IMR-90 (cell line): ENCODE results near the gene MTMR3. TPM values are rescaled to one million over a fixed set of nuclear protein-coding genes. Genes with fewer than 3 reads are reported as not detected.

ENCODE experiments used
- ATAC-seq: fragments of 200-7000 bp; cut with Tn5 transposase; 2 replicates; pipeline ENCODE4 v1.9.1; 2020; ENCODE audit warnings: low read depth, mild to moderate bottlenecking, moderate library complexity
- BruUV-seq: library from RNA; stranded (reverse); fragments of 400-500 nt; replicated peaks from 2 replicates; lab custom pipeline; 2021; lab: Mats Ljungman, UMichigan
- CTCF ChIA-PET: fragments of 300-600 bp; formaldehyde crosslinking; extraction: SDS; loops from one replicate; lab custom pipeline; 2021; ENCODE audit warnings: antibody characterized with exemption; lab: Yijun Ruan, JAX
- POLR2A ChIA-PET: fragments of 300-600 bp; sonication (Branson Sonifier 250); formaldehyde crosslinking; loops from one replicate; lab custom pipeline; 2022; ENCODE audit warnings: antibody characterized with exemption; ENCODE audit not compliant: unreplicated experiment; lab: Charles Lee
- DNase-seq: peaks from one replicate; pipeline ENCODE4 v3.0.0; 2013
- H2AFZ ChIP-seq: replicated peaks from 2 replicates; pipeline ENCODE3; 2013; ENCODE audit warnings: low read length, mild to moderate bottlenecking; ENCODE audit not compliant: poor library complexity
- H2AK5ac ChIP-seq: 2 replicates; pipeline ENCODE4 v1.6.1; 2013; ENCODE audit warnings: low read depth, low read length, inconsistent platforms
- H2AK9ac ChIP-seq: replicated peaks from 2 replicates; pipeline ENCODE3; 2013; ENCODE audit warnings: mild to moderate bottlenecking, low read depth, low read length, moderate library complexity; ENCODE audit not compliant: poor library complexity
- H2BK120ac ChIP-seq: 2 replicates; pipeline ENCODE4 v1.6.1; 2013; ENCODE audit warnings: low read depth, low read length, inconsistent platforms
- H2BK15ac ChIP-seq: 3 replicates; pipeline ENCODE4 v1.6.1; 2013; ENCODE audit warnings: low read depth, low read length, inconsistent platforms
- H2BK20ac ChIP-seq: 2 replicates; pipeline ENCODE4 v1.6.1; 2013; ENCODE audit warnings: low read depth, mild to moderate bottlenecking, inconsistent platforms, low read length, moderate library complexity
- H2BK5ac ChIP-seq: 2 replicates; pipeline ENCODE4 v1.6.1; 2013; ENCODE audit warnings: mild to moderate bottlenecking, low read depth, low read length, inconsistent platforms; ENCODE audit not compliant: poor library complexity, severe bottlenecking
- H3K14ac ChIP-seq: replicated peaks from 2 replicates; pipeline ENCODE4 v1.6.1; 2013; ENCODE audit warnings: low read depth, low read length, inconsistent platforms
- H3K18ac ChIP-seq: 2 replicates; pipeline ENCODE4 v1.6.1; 2013; ENCODE audit warnings: low read depth, low read length, control low read depth
- H3K23ac ChIP-seq: 2 replicates; pipeline ENCODE4 v1.6.1; 2013; ENCODE audit warnings: low read depth, low read length, inconsistent platforms
- H3K27ac ChIP-seq: 2 replicates; pipeline ENCODE4 v1.5.1; 2013; ENCODE audit warnings: mild to moderate bottlenecking, control low read depth, low read length; ENCODE audit not compliant: insufficient read depth
- H3K27me3 ChIP-seq: 2 replicates; pipeline ENCODE4 v1.6.1; 2013; ENCODE audit warnings: low read length; ENCODE audit not compliant: control insufficient read depth, insufficient read depth
- H3K36me3 ChIP-seq: 2 replicates; pipeline ENCODE4 v1.6.1; 2013; ENCODE audit warnings: low read length, mixed read lengths; ENCODE audit not compliant: control insufficient read depth, insufficient read depth
- H3K4ac ChIP-seq: 2 replicates; pipeline ENCODE4 v1.6.1; 2013; ENCODE audit warnings: low read depth, low read length, inconsistent platforms
- H3K4me1 ChIP-seq: 2 replicates; pipeline ENCODE4 v1.6.1; 2013; ENCODE audit warnings: low read length, mixed read lengths; ENCODE audit not compliant: control insufficient read depth, insufficient read depth
- H3K4me2 ChIP-seq: 2 replicates; pipeline ENCODE4 v1.6.1; 2013; ENCODE audit warnings: low read depth, mild to moderate bottlenecking, control low read depth, low read length, moderate library complexity
- H3K4me3 ChIP-seq: 2 replicates; pipeline ENCODE4 v1.5.1; 2013; ENCODE audit warnings: low read depth, mild to moderate bottlenecking, control low read depth, low read length, moderate library complexity; ENCODE audit not compliant: insufficient read depth
- H3K56ac ChIP-seq: 2 replicates; pipeline ENCODE4 v1.6.1; 2013; ENCODE audit warnings: low read length, inconsistent platforms; ENCODE audit not compliant: insufficient read depth; ENCODE audit errors: extremely low read depth
- H3K79me1 ChIP-seq, 2 experiments: 2 replicates each; pipeline ENCODE4 v1.6.1; 2013; ENCODE audit warnings: low read length in 2 of 2, inconsistent platforms in 1 of 2, low read depth in 1 of 2
- H3K9ac ChIP-seq: 2 replicates; pipeline ENCODE4 v1.6.1; 2013; ENCODE audit warnings: low read depth, low read length, control low read depth
- H3K9me1 ChIP-seq: 2 replicates; pipeline ENCODE4 v1.6.1; 2013; ENCODE audit warnings: low read length, inconsistent platforms; ENCODE audit not compliant: insufficient read depth
- H3K9me3 ChIP-seq: 2 replicates; pipeline ENCODE4 v1.6.1; 2013; ENCODE audit warnings: low read length; ENCODE audit not compliant: control insufficient read depth, insufficient read depth
- H4K20me1 ChIP-seq: 2 replicates; pipeline ENCODE4 v1.6.1; 2013; ENCODE audit warnings: low read length, inconsistent platforms; ENCODE audit not compliant: insufficient read depth
- H4K5ac ChIP-seq: 2 replicates; pipeline ENCODE4 v1.6.1; 2013; ENCODE audit warnings: mild to moderate bottlenecking, low read depth, low read length, control low read depth
- H4K8ac ChIP-seq, 2 experiments: 2 replicates each; pipeline ENCODE4 v1.6.1; 2013; ENCODE audit warnings: low read depth in 2 of 2, low read length in 2 of 2, control low read depth in 1 of 2, inconsistent platforms in 1 of 2
- H4K91ac ChIP-seq: 2 replicates; pipeline ENCODE4 v1.6.1; 2013; ENCODE audit warnings: low read depth, low read length, inconsistent platforms; ENCODE audit not compliant: insufficient read depth
- BHLHE40 ChIP-seq: fragments of 150-350 bp; IDR thresholded peaks from 2 replicates; pipeline ENCODE4 v1.6.1; 2016; ENCODE audit warnings: mild to moderate bottlenecking, low read depth, low read length
- MAFK ChIP-seq: IDR thresholded peaks from 2 replicates; pipeline ENCODE4 v1.6.1; 2012; ENCODE audit warnings: low read depth, low read length, improper control_type of control experiment
- MAZ ChIP-seq: IDR thresholded peaks from 2 replicates; pipeline ENCODE4 v1.6.1; 2012; ENCODE audit warnings: low read depth, mild to moderate bottlenecking, low read length, improper control_type of control experiment, moderate library complexity, borderline replicate concordance
- NFE2L2 ChIP-seq: fragments of 150-350 bp; IDR thresholded peaks from 2 replicates; pipeline ENCODE4 v1.6.1; 2016; ENCODE audit warnings: low read depth, mild to moderate bottlenecking, low read length
- dilution Hi-C: fragments of 300-500 bp; cut with HindIII; formaldehyde crosslinking; loops from one replicate; pipeline ENCODE4 v1.14.3; 2018; ENCODE audit warnings: low sequenced_read_pairs; ENCODE audit not compliant: unreplicated experiment
- in situ Hi-C: fragments of 300-500 bp; cut with MboI; formaldehyde crosslinking; loops from 3 replicates; pipeline ENCODE4 v1.14.3; 2019; ENCODE audit warnings: low sequenced_read_pairs, inconsistent platforms, mixed read lengths
- intact Hi-C: fragments of 100-400 bp; cut with micrococcal nuclease; formaldehyde crosslinking; loops from 2 replicates; pipeline ENCODE4 v1.10.0; 2022
- polyA plus RNA-seq, 3 experiments: library from polyadenylated mRNA; depleted of rRNA; stranded (reverse); fragments of >200 nt; gene quantifications; 2 replicates each; pipeline ENCODE4 v1.2.3, GENCODE V29; 2012; ENCODE audit warnings: low replicate concordance in 1 of 3
- total RNA-seq: library from RNA; depleted of rRNA; stranded (reverse); fragments of >200 nt; gene quantifications from 2 replicates; pipeline ENCODE4 v1.2.3, GENCODE V29; 2012
- TF ChIP-seq, protein P1 (sequence below): fragments of 150-350 bp; IDR thresholded peaks from 2 replicates; pipeline ENCODE4 v1.6.1; 2016; ENCODE audit warnings: low read depth, mild to moderate bottlenecking, low read length, moderate library complexity, borderline replicate concordance

The MTMR3 gene
- total and polyA plus RNA-seq, 2 of the 4 experiments (the other 2 are of a cell fraction) = 21.3 to 29.4 TPM

DNA sequence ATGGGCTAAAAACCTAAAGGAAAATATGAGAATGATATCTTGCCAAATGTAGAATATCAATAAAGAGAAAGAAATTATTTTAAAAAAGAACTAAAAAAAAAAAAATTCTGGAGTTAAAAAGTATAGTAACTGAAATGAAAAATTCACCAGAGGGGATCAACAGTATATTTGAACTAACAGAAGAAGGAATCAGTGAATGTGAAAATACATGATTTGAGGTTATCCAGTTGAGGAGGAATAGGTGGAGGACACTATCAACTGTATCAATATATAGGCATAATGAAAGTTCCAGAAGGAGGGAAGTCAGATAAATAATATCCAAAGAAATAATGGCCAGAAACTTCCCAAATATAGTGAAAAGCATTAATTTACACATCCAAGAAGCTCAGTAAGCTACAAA is 181.2 kb downstream of the MTMR3 start:
- no peak overlapping the region for H2BK120ac ChIP-seq
- no peak overlapping the region for H3K27ac ChIP-seq
- no peak overlapping the region for H3K4me3 ChIP-seq
- no peak overlapping the region for H3K18ac ChIP-seq
- no peak overlapping the region for H4K5ac ChIP-seq
- H3K9me1 ChIP-seq = no peaks in the 10 kb centered on the region
- H3K36me3 ChIP-seq = no peaks in the 10 kb centered on the region
- no peak overlapping the region for H3K4ac ChIP-seq
- no peak overlapping the region for H4K8ac ChIP-seq
- peaks cover 5% of the 10 kb centered on the region; the same call in 1 of the 2 replicates for H3K9me3 ChIP-seq
- dilution Hi-C loops (no loop called here), in situ Hi-C loops (no loop called here), intact Hi-C loops (no loop called here)
- BruUV-seq = no TSS peak
- no peak overlapping the region for H2AK5ac ChIP-seq
- no peaks in the 10 kb centered on the region for H3K79me1 ChIP-seq
- no peak overlapping the region for H2AK9ac ChIP-seq
- no peaks in the 10 kb centered on the region for H3K4me1 ChIP-seq
- POLR2A ChIA-PET = no interaction called here
- H3K4me2 ChIP-seq = no peak overlapping the region
- H4K20me1 ChIP-seq = no peaks in the 10 kb centered on the region
- TF ChIP-seq, protein P1, sequence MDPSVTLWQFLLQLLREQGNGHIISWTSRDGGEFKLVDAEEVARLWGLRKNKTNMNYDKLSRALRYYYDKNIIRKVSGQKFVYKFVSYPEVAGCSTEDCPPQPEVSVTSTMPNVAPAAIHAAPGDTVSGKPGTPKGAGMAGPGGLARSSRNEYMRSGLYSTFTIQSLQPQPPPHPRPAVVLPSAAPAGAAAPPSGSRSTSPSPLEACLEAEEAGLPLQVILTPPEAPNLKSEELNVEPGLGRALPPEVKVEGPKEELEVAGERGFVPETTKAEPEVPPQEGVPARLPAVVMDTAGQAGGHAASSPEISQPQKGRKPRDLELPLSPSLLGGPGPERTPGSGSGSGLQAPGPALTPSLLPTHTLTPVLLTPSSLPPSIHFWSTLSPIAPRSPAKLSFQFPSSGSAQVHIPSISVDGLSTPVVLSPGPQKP = no peak
- no peak for TF ChIP-seq MAZ
- TF ChIP-seq BHLHE40 = no peak
- no peak for TF ChIP-seq NFE2L2
- no peak for TF ChIP-seq MAFK
- H3K9ac ChIP-seq = no peak overlapping the region
- no peak for DNase-seq
- H2AFZ ChIP-seq = no peak overlapping the region
- no peak overlapping the region for H2BK20ac ChIP-seq
- H3K14ac ChIP-seq = no peak overlapping the region
- CTCF ChIA-PET = no interaction called here
- no peak overlapping the region for H3K56ac ChIP-seq
- no peaks in the 10 kb centered on the region; the same call in 1 of the 2 replicates for H3K27me3 ChIP-seq
- no peak overlapping the region for H2BK15ac ChIP-seq
- ATAC-seq = no peak
- H4K91ac ChIP-seq = no peak overlapping the region
- H3K23ac ChIP-seq = no peak overlapping the region
- H2BK5ac ChIP-seq = no peak overlapping the region
